ENCODE measurements around the gene MVD.
A peak's percentile ranks its signal among the peaks of the same experiment; 100 is the strongest.

MVD gene

GRCh38 chr16:88636488-88637265 is 26.2 kb downstream of the MVD start:
- Histone ChIP-seq H3K4me3 (ENCODE audit: low read depth, low read length) (no peak overlapping the region), H3K36me3 (ENCODE audit: insufficient read depth, low read length) (no peaks in the 10 kb centered on the region), H3K27ac (ENCODE audit: low read depth, low read length) (no peak overlapping the region), H3K79me2 (ENCODE audit: control insufficient read depth, insufficient read depth, low read length, unreplicated experiment) (no peaks in the 10 kb centered on the region), H3K27me3 (ENCODE audit: insufficient read depth, low read length) (peaks cover 28% of the 10 kb centered on the region), H2AFZ (ENCODE audit: low read length, unreplicated experiment) (no peak overlapping the region), H3K4me1 (ENCODE audit: control insufficient read depth, insufficient read depth, low read length, unreplicated experiment) (peaks cover 13% of the 10 kb centered on the region)

- H2AFZ ChIP-seq (ENCODE audit: low read length, unreplicated experiment), result no peak overlapping the region
- H3K27ac ChIP-seq (ENCODE audit: low read depth, low read length), result no peak overlapping the region
- no peaks in the 10 kb centered on the region for H3K36me3 ChIP-seq (ENCODE audit: insufficient read depth, low read length)
- H3K4me3 ChIP-seq (ENCODE audit: low read depth, low read length), result no peak overlapping the region
- H3K4me1 ChIP-seq (ENCODE audit: control insufficient read depth, insufficient read depth, low read length, unreplicated experiment), result peaks cover 13% of the 10 kb centered on the region
- no peaks in the 10 kb centered on the region for H3K79me2 ChIP-seq (ENCODE audit: control insufficient read depth, insufficient read depth, low read length, unreplicated experiment)
- peaks cover 26% of the 10 kb centered on the region for H3K27me3 ChIP-seq (ENCODE audit: insufficient read depth, low read length)
Observed at GRCh38 chr16:88635671-88636319, 27.1 kb downstream of the MVD start.

GRCh38 chr16:88634994-88635670 is 27.8 kb downstream of the MVD start:
- Histone ChIP-seq H3K27ac (ENCODE audit: low read depth, low read length) (no peak overlapping the region), H2AFZ (ENCODE audit: low read length, unreplicated experiment) (peak overlapping the region; percentile 11), H3K4me3 (ENCODE audit: low read depth, low read length) (peak overlapping the region; percentile 62), H3K4me1 (ENCODE audit: control insufficient read depth, insufficient read depth, low read length, unreplicated experiment) (peaks cover 13% of the 10 kb centered on the region), H3K27me3 (ENCODE audit: insufficient read depth, low read length) (peaks cover 20% of the 10 kb centered on the region), H3K79me2 (ENCODE audit: control insufficient read depth, insufficient read depth, low read length, unreplicated experiment) (no peaks in the 10 kb centered on the region), H3K36me3 (ENCODE audit: insufficient read depth, low read length) (no peaks in the 10 kb centered on the region)

- no peaks in the 10 kb centered on the region for H3K79me2 ChIP-seq (ENCODE audit: control insufficient read depth, insufficient read depth, low read length, unreplicated experiment)
- H3K27me3 ChIP-seq (ENCODE audit: insufficient read depth, low read length), result peaks cover 12% of the 10 kb centered on the region
- peak overlapping the region; percentile 62 for H3K4me3 ChIP-seq (ENCODE audit: low read depth, low read length)
- peaks cover 13% of the 10 kb centered on the region for H3K4me1 ChIP-seq (ENCODE audit: control insufficient read depth, insufficient read depth, low read length, unreplicated experiment)
- peak overlapping the region; percentile 11 for H2AFZ ChIP-seq (ENCODE audit: low read length, unreplicated experiment)
- H3K36me3 ChIP-seq (ENCODE audit: insufficient read depth, low read length), result no peaks in the 10 kb centered on the region
- H3K27ac ChIP-seq (ENCODE audit: low read depth, low read length), result peak overlapping the region; percentile 13; the same call in 1 of the 2 replicates
Observed at GRCh38 chr16:88634141-88634993, 28.5 kb downstream of the MVD start.

GRCh38 chr16:88633684-88634140 is 29.2 kb downstream of the MVD start:
- H2AFZ ChIP-seq (ENCODE audit: low read length, unreplicated experiment), result no peak overlapping the region
- H3K79me2 ChIP-seq (ENCODE audit: control insufficient read depth, insufficient read depth, low read length, unreplicated experiment), result no peaks in the 10 kb centered on the region
- H3K4me3 ChIP-seq (ENCODE audit: low read depth, low read length), result peak overlapping the region; percentile 62; the same call in 1 of the 2 replicates
- peaks cover 13% of the 10 kb centered on the region for H3K4me1 ChIP-seq (ENCODE audit: control insufficient read depth, insufficient read depth, low read length, unreplicated experiment)
- H3K27me3 ChIP-seq (ENCODE audit: insufficient read depth, low read length), result peaks cover 6% of the 10 kb centered on the region
- H3K36me3 ChIP-seq (ENCODE audit: insufficient read depth, low read length), result no peaks in the 10 kb centered on the region
- no peak overlapping the region for H3K27ac ChIP-seq (ENCODE audit: low read depth, low read length)

- no peaks in the 10 kb centered on the region for H3K79me2 ChIP-seq (ENCODE audit: control insufficient read depth, insufficient read depth, low read length, unreplicated experiment)
- H3K27me3 ChIP-seq (ENCODE audit: insufficient read depth, low read length), result no peaks in the 10 kb centered on the region
- H3K27ac ChIP-seq (ENCODE audit: low read depth, low read length), result no peak overlapping the region
- H3K36me3 ChIP-seq (ENCODE audit: insufficient read depth, low read length), result no peaks in the 10 kb centered on the region
- no peak overlapping the region for H2AFZ ChIP-seq (ENCODE audit: low read length, unreplicated experiment)
- peaks cover 13% of the 10 kb centered on the region for H3K4me1 ChIP-seq (ENCODE audit: control insufficient read depth, insufficient read depth, low read length, unreplicated experiment)
- no peak overlapping the region for H3K4me3 ChIP-seq (ENCODE audit: low read depth, low read length)
Observed at GRCh38 chr16:88632587-88632930, 30.3 kb downstream of the MVD start.

GRCh38 chr16:88631920-88632586 is 30.8 kb downstream of the MVD start:
- Histone ChIP-seq H3K36me3 (ENCODE audit: insufficient read depth, low read length) (no peaks in the 10 kb centered on the region), H2AFZ (ENCODE audit: low read length, unreplicated experiment) (no peak overlapping the region), H3K27ac (ENCODE audit: low read depth, low read length) (no peak overlapping the region)

GRCh38 chr16:88631384-88631783 is 31.5 kb downstream of the MVD start:
- no peak overlapping the region for H2AFZ ChIP-seq (ENCODE audit: low read length, unreplicated experiment)
- H3K36me3 ChIP-seq (ENCODE audit: insufficient read depth, low read length), result no peaks in the 10 kb centered on the region
- H3K4me1 ChIP-seq (ENCODE audit: control insufficient read depth, insufficient read depth, low read length, unreplicated experiment), result peaks cover 13% of the 10 kb centered on the region
- H3K79me2 ChIP-seq (ENCODE audit: control insufficient read depth, insufficient read depth, low read length, unreplicated experiment), result no peaks in the 10 kb centered on the region
- H3K27me3 ChIP-seq (ENCODE audit: insufficient read depth, low read length), result no peaks in the 10 kb centered on the region
- no peak overlapping the region for H3K4me3 ChIP-seq (ENCODE audit: low read depth, low read length)
- H3K27ac ChIP-seq (ENCODE audit: low read depth, low read length), result no peak overlapping the region

More at GRCh38 chr16:88631920-88632586, 30.8 kb downstream of the MVD start:
- H3K4me1 ChIP-seq (ENCODE audit: control insufficient read depth, insufficient read depth, low read length, unreplicated experiment), result peaks cover 13% of the 10 kb centered on the region
- no peaks in the 10 kb centered on the region for H3K27me3 ChIP-seq (ENCODE audit: insufficient read depth, low read length)
- no peaks in the 10 kb centered on the region for H3K79me2 ChIP-seq (ENCODE audit: control insufficient read depth, insufficient read depth, low read length, unreplicated experiment)
- H3K4me3 ChIP-seq (ENCODE audit: low read depth, low read length), result no peak overlapping the region

GRCh38 chr16:88630941-88631340 is 31.9 kb downstream of the MVD start:
- no peaks in the 10 kb centered on the region for H3K36me3 ChIP-seq (ENCODE audit: insufficient read depth, low read length)
- no peaks in the 10 kb centered on the region for H3K27me3 ChIP-seq (ENCODE audit: insufficient read depth, low read length)
- H3K79me2 ChIP-seq (ENCODE audit: control insufficient read depth, insufficient read depth, low read length, unreplicated experiment), result no peaks in the 10 kb centered on the region
- no peak overlapping the region for H2AFZ ChIP-seq (ENCODE audit: low read length, unreplicated experiment)
- H3K4me1 ChIP-seq (ENCODE audit: control insufficient read depth, insufficient read depth, low read length, unreplicated experiment), result peaks cover 13% of the 10 kb centered on the region
- H3K27ac ChIP-seq (ENCODE audit: low read depth, low read length), result no peak overlapping the region
- H3K4me3 ChIP-seq (ENCODE audit: low read depth, low read length), result no peak overlapping the region

GRCh38 chr16:88630433-88630832 is 32.5 kb downstream of the MVD start:
- no peak overlapping the region for H2AFZ ChIP-seq (ENCODE audit: low read length, unreplicated experiment)
- H3K36me3 ChIP-seq (ENCODE audit: insufficient read depth, low read length), result no peaks in the 10 kb centered on the region
- H3K27ac ChIP-seq (ENCODE audit: low read depth, low read length), result no peak overlapping the region
- peaks cover 11% of the 10 kb centered on the region for H3K4me1 ChIP-seq (ENCODE audit: control insufficient read depth, insufficient read depth, low read length, unreplicated experiment)
- H3K79me2 ChIP-seq (ENCODE audit: control insufficient read depth, insufficient read depth, low read length, unreplicated experiment), result no peaks in the 10 kb centered on the region
- H3K27me3 ChIP-seq (ENCODE audit: insufficient read depth, low read length), result no peaks in the 10 kb centered on the region
- no peak overlapping the region for H3K4me3 ChIP-seq (ENCODE audit: low read depth, low read length)

Data from ACC112 (cell line).